ENCODE data around the gene SUSD6.
"Not testable (repeated sequence)": the region's sequence is repeated elsewhere in the genome, so short reads cannot be mapped to it uniquely, and the experiment has no call there.

The SUSD6 gene

DNA sequence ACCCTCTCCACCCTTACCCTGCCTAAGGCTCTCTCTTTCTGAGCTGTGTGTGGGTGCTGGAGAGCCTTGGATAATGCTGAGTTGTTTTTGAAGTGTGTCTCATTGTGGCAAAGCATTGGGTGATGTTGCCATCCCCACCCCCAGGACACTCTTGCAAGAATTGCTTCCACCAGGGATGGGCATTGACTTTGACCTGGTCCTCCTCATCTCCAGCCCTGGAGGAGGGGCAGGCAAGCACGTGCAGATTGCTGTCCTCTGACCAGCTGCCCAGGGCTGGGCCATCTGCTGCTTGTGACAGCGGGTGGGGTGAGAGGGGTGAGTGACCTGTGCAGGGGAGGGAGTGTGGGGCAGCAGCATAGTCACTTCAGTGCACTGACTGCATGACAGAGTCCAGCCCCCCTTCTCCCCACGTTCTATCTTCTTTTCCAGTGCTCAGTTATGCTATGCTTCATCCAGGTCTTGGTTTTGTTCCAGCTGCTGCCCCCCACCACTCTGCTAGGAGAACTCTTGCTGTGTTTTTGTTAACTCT is 26.2 kb downstream of the SUSD6 start:
- Histone ChIP-seq H3K9ac (ENCODE audit: low read length) (no peak overlapping the region), H4K8ac (ENCODE audit: low read length) (peak overlapping the region; percentile 42), H3K14ac (ENCODE audit: low read length in 2 of 2) (peak overlapping the region in 1 of 2 experiments; percentile 71), H3K23ac (ENCODE audit: low read length in 2 of 2) (no peak overlapping the region), H3K4me2 (ENCODE audit: low read length, poor library complexity, severe bottlenecking) (no peak overlapping the region), H2AFZ (ENCODE audit: low read depth, low read length) (no peak overlapping the region), H3K79me1 (replicated peaks; ENCODE audit: low read length, poor library complexity, severe bottlenecking) (peaks cover 51% of the 10 kb centered on the region), H3K4ac (ENCODE audit: low read depth in 1 of 2, low read length in 2 of 2) (peak overlapping the region in 1 of 2 experiments; percentile 27), H2AK5ac (ENCODE audit: low read length, severe bottlenecking) (peak overlapping the region; percentile 49), H4K91ac (ENCODE audit: low read length) (peak overlapping the region; percentile 91), H2BK5ac (ENCODE audit: low read depth, low read length, poor library complexity, severe bottlenecking) (no peak overlapping the region), H3K27ac (ENCODE audit: low read length, poor library complexity, severe bottlenecking) (peak overlapping the region; percentile 21), H3K36me3 (ENCODE audit: control insufficient read depth in 1 of 2, insufficient read depth in 2 of 2, low read depth in 1 of 2, low read length in 2 of 2) (no peaks in the 10 kb centered on the region), H3K27me3 (ENCODE audit: control insufficient read depth in 1 of 2, insufficient read depth in 1 of 2, low read length in 2 of 2) (no peaks in the 10 kb centered on the region), H2BK12ac (ENCODE audit: low read length in 2 of 2) (peak overlapping the region; percentile 46 to 73), H3K4me3 (ENCODE audit: insufficient read depth in 1 of 2, low read depth in 1 of 2, low read length in 2 of 2) (no peak overlapping the region), H3K4me1 (ENCODE audit: control insufficient read depth, insufficient read depth, low read depth, low read length) (peaks cover 22% of the 10 kb centered on the region), H2BK120ac (ENCODE audit: low read depth, low read length) (peak overlapping the region; percentile 61), H3K18ac (ENCODE audit: low read depth in 1 of 2, low read length in 2 of 2) (peak overlapping the region; percentile 23 to 44), H2BK15ac (ENCODE audit: low read depth, poor library complexity, severe bottlenecking) (no peak overlapping the region), H3K9me3 (ENCODE audit: control insufficient read depth, low read length) (peaks cover 6% of the 10 kb centered on the region)
- 5% methylated on average over 3 of the region's 3 CpGs for WGBS
- DNase-seq = peak; percentile 42

DNA sequence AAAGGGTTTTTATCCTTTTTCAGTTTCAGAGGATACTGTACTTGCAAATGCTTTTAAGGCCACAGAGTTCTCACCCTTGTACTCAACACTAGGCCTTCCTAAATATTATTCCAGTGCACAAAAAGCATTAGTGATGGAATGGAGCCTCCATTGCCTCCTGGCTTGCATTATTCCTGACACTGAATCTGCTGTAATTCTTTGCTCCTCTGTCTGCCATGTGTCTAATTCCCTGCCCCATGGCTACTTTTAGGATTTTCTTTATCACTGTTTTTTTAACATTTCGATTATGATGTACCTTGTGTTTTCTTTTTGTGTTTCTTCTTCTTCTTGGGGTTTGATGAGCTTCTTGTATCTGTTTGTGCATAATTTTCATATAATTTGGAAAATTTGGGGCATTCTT is 29.5 kb downstream of the SUSD6 start:
- Histone ChIP-seq H3K9ac (ENCODE audit: low read length) (no peak overlapping the region), H3K27ac (ENCODE audit: low read length, poor library complexity, severe bottlenecking) (no peak overlapping the region), H3K9me3 (ENCODE audit: control insufficient read depth, low read length) (peaks cover 6% of the 10 kb centered on the region), H2AFZ (ENCODE audit: low read depth, low read length) (no peak overlapping the region), H3K27me3 (ENCODE audit: control insufficient read depth in 1 of 2, insufficient read depth in 1 of 2, low read length in 2 of 2) (no peaks in the 10 kb centered on the region), H3K79me1 (replicated peaks; ENCODE audit: low read length, poor library complexity, severe bottlenecking) (peaks cover 51% of the 10 kb centered on the region), H3K4me2 (ENCODE audit: low read length, poor library complexity, severe bottlenecking) (no peak overlapping the region), H2BK120ac (ENCODE audit: low read depth, low read length) (no peak overlapping the region), H3K36me3 (ENCODE audit: control insufficient read depth in 1 of 2, insufficient read depth in 2 of 2, low read depth in 1 of 2, low read length in 2 of 2) (no peaks in the 10 kb centered on the region), H2BK15ac (ENCODE audit: low read depth, poor library complexity, severe bottlenecking) (no peak overlapping the region), H3K14ac (ENCODE audit: low read length in 2 of 2) (no peak overlapping the region), H3K4ac (ENCODE audit: low read depth in 1 of 2, low read length in 2 of 2) (no peak overlapping the region), H4K91ac (ENCODE audit: low read length) (no peak overlapping the region), H2BK5ac (ENCODE audit: low read depth, low read length, poor library complexity, severe bottlenecking) (no peak overlapping the region), H3K18ac (ENCODE audit: low read depth in 1 of 2, low read length in 2 of 2) (no peak overlapping the region), H3K4me3 (ENCODE audit: insufficient read depth in 1 of 2, low read depth in 1 of 2, low read length in 2 of 2) (no peak overlapping the region), H2AK5ac (ENCODE audit: low read length, severe bottlenecking) (no peak overlapping the region), H2BK12ac (ENCODE audit: low read length in 2 of 2) (no peak overlapping the region), H4K8ac (ENCODE audit: low read length) (no peak overlapping the region), H3K23ac (ENCODE audit: low read length in 2 of 2) (no peak overlapping the region), H3K4me1 (ENCODE audit: control insufficient read depth, insufficient read depth, low read depth, low read length) (peaks cover 19% of the 10 kb centered on the region)
- no CpG with 5 or more reads among the region's 1 CpG for WGBS
- no peak for DNase-seq

DNA sequence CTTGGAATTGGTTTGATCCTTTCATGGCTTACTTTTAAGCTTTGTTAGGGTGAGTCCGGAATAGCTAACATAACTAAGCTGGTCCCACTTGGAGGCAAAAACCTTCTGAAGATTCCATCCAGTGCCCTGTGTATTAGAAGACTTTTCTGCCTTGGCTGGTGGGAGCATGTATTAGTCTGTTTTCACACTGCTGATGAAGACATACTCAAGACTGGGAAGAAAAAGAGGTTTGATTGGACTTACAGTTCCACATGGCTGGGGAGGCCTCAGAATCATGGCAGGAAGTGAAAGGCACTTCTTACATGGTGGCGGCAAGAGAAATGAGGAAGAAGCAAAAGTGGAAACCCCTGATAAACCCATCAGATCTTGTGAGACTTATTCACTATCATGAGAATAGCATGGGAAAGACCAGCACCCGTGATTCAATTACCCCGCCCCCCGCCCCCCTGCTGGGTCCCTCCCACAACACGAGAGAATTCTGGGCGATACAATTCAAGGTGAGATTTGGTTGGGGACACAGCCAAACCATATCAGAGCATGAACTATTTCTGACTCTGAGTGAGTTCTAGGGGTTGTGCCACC is 30.9 kb downstream of the SUSD6 start:
- WGBS = 97% methylated on average over 7 of the region's 7 CpGs
- DNase-seq; H3K4me2 ChIP-seq (ENCODE audit: low read length, poor library complexity, severe bottlenecking): not testable (repeated sequence)

DNA sequence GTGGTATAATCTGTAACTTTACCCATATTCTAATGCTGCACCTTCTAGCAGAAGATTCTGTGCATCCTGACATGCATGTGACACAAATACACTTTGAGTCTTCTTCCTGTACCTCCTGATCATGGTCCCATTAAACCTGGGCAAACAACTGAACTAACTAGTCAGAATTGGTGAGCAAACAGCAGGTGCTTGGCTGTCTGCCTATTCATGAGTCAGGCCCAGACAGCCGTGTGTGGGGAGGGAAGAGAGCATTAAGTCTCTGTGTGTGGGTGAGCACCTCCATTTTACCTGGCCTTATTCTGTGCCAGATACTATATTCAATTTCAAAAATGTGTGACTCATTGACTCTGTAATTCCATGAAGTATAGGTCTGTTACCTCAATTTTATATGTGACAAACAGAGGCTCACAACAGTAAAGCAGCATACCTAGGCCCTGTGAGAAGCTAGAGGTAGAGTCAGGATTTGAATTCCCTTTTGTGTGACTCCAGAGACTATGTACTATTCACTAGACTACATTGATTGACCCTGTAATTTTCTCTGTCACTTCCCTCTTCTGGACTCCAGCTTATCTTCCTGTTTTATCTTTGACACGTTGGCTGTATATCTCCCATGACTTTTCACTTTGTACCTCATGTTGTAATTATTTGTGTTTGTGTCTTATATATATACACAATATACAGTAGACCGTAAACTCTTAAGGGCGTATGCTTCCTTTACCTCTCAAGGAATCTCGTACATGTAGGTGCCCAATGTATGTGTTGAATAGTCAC is 32.2 kb downstream of the SUSD6 start:
- no peak overlapping the region for H2BK12ac ChIP-seq (ENCODE audit: low read length in 2 of 2)
- H4K91ac ChIP-seq (ENCODE audit: low read length) = no peak overlapping the region
- no peak overlapping the region for H2BK120ac ChIP-seq (ENCODE audit: low read depth, low read length)
- H2BK15ac ChIP-seq (ENCODE audit: low read depth, poor library complexity, severe bottlenecking) = no peak overlapping the region
- H3K4me3 ChIP-seq (ENCODE audit: insufficient read depth in 1 of 2, low read depth in 1 of 2, low read length in 2 of 2) = no peak overlapping the region
- H3K4me2 ChIP-seq (ENCODE audit: low read length, poor library complexity, severe bottlenecking) = no peak overlapping the region
- no peaks in the 10 kb centered on the region for H3K36me3 ChIP-seq (ENCODE audit: control insufficient read depth in 1 of 2, insufficient read depth in 2 of 2, low read depth in 1 of 2, low read length in 2 of 2)
- peaks cover 6% of the 10 kb centered on the region for H3K9me3 ChIP-seq (ENCODE audit: control insufficient read depth, low read length)
- no peak overlapping the region for H4K8ac ChIP-seq (ENCODE audit: low read length)
- 85% methylated on average over 4 of the region's 5 CpGs for WGBS
- no peak overlapping the region for H3K18ac ChIP-seq (ENCODE audit: low read depth in 1 of 2, low read length in 2 of 2)
- no peak overlapping the region for H2BK5ac ChIP-seq (ENCODE audit: low read depth, low read length, poor library complexity, severe bottlenecking)
- no peak overlapping the region for H3K9ac ChIP-seq (ENCODE audit: low read length)
- peaks cover 6% of the 10 kb centered on the region for H3K4me1 ChIP-seq (ENCODE audit: control insufficient read depth, insufficient read depth, low read depth, low read length)
- H3K23ac ChIP-seq (ENCODE audit: low read length in 2 of 2) = no peak overlapping the region
- DNase-seq = no peak
- H3K27me3 ChIP-seq (ENCODE audit: control insufficient read depth in 1 of 2, insufficient read depth in 1 of 2, low read length in 2 of 2) = no peaks in the 10 kb centered on the region
- H2AK5ac ChIP-seq (ENCODE audit: low read length, severe bottlenecking) = no peak overlapping the region
- no peak overlapping the region for H3K14ac ChIP-seq (ENCODE audit: low read length in 2 of 2)
- H3K4ac ChIP-seq (ENCODE audit: low read depth in 1 of 2, low read length in 2 of 2) = no peak overlapping the region
- peaks cover 42% of the 10 kb centered on the region for H3K79me1 ChIP-seq (replicated peaks; ENCODE audit: low read length, poor library complexity, severe bottlenecking)
- peak overlapping the region; percentile 3 for H3K27ac ChIP-seq (ENCODE audit: low read length, poor library complexity, severe bottlenecking)
- no peak overlapping the region for H2AFZ ChIP-seq (ENCODE audit: low read depth, low read length)

More for the DNA sequence above, 30.9 kb downstream of the SUSD6 start:
- not testable (repeated sequence) for H3K14ac ChIP-seq (ENCODE audit: low read length in 2 of 2); H3K36me3 ChIP-seq (ENCODE audit: control insufficient read depth in 1 of 2, insufficient read depth in 2 of 2, low read depth in 1 of 2, low read length in 2 of 2); H3K4me3 ChIP-seq (ENCODE audit: insufficient read depth in 1 of 2, low read depth in 1 of 2, low read length in 2 of 2); H4K91ac ChIP-seq (ENCODE audit: low read length); H2BK15ac ChIP-seq (ENCODE audit: low read depth, poor library complexity, severe bottlenecking); H3K23ac ChIP-seq (ENCODE audit: low read length in 2 of 2); H3K4ac ChIP-seq (ENCODE audit: low read depth in 1 of 2, low read length in 2 of 2); H3K27me3 ChIP-seq (ENCODE audit: control insufficient read depth in 1 of 2, insufficient read depth in 1 of 2, low read length in 2 of 2); H2BK5ac ChIP-seq (ENCODE audit: low read depth, low read length, poor library complexity, severe bottlenecking); H2AFZ ChIP-seq (ENCODE audit: low read depth, low read length); H3K18ac ChIP-seq (ENCODE audit: low read depth in 1 of 2, low read length in 2 of 2); H3K27ac ChIP-seq (ENCODE audit: low read length, poor library complexity, severe bottlenecking); H2BK12ac ChIP-seq (ENCODE audit: low read length in 2 of 2); H3K9me3 ChIP-seq (ENCODE audit: control insufficient read depth, low read length); H4K8ac ChIP-seq (ENCODE audit: low read length); H3K9ac ChIP-seq (ENCODE audit: low read length); H2AK5ac ChIP-seq (ENCODE audit: low read length, severe bottlenecking); H2BK120ac ChIP-seq (ENCODE audit: low read depth, low read length)
- peaks cover 45% of the 10 kb centered on the region for H3K79me1 ChIP-seq (replicated peaks; ENCODE audit: low read length, poor library complexity, severe bottlenecking)
- H3K4me1 ChIP-seq (ENCODE audit: control insufficient read depth, insufficient read depth, low read depth, low read length) = peaks cover 14% of the 10 kb centered on the region

Measured in mesenchymal stem cell (in vitro differentiated cells and primary cell).